Muscle layer of colon (tissue), 2 donors: Measurements from ENCODE around the gene ZMIZ1.

Source experiments
- H3K27ac ChIP-seq: one replicate; pipeline ENCODE4 v1.7.0; 2013; ENCODE audit warnings: low read depth, mild to moderate bottlenecking, low read length, moderate library complexity
- H3K27me3 ChIP-seq, 2 donors: one replicate each; pipeline ENCODE4 v1.7.0; 2013; ENCODE audit warnings: low read length in 2 of 2, mild to moderate bottlenecking in 2 of 2; ENCODE audit not compliant: insufficient read depth in 2 of 2, control insufficient read depth in 1 of 2
- H3K36me3 ChIP-seq: one replicate; pipeline ENCODE4 v1.7.0; 2013; ENCODE audit warnings: mild to moderate bottlenecking, low read length; ENCODE audit not compliant: insufficient read depth
- H3K4me1 ChIP-seq: one replicate; pipeline ENCODE4 v1.7.0; 2013; ENCODE audit warnings: mild to moderate bottlenecking, low read length; ENCODE audit not compliant: insufficient read depth
- H3K4me3 ChIP-seq, 2 donors: one replicate each; pipeline ENCODE4 v1.7.0; 2013; ENCODE audit warnings: low read length in 2 of 2, low read depth in 1 of 2, mild to moderate bottlenecking in 1 of 2, moderate library complexity in 1 of 2
- H3K9ac ChIP-seq: one replicate; pipeline ENCODE4 v1.7.0; 2013; ENCODE audit warnings: low read length
- H3K9me3 ChIP-seq: one replicate; pipeline ENCODE4 v1.7.0; 2013; ENCODE audit warnings: mild to moderate bottlenecking, low read length
- donor health status: abdominal sarcoma.
- donor health status: Adenocarcinoma of cecum.

Gene ZMIZ1

DNA sequence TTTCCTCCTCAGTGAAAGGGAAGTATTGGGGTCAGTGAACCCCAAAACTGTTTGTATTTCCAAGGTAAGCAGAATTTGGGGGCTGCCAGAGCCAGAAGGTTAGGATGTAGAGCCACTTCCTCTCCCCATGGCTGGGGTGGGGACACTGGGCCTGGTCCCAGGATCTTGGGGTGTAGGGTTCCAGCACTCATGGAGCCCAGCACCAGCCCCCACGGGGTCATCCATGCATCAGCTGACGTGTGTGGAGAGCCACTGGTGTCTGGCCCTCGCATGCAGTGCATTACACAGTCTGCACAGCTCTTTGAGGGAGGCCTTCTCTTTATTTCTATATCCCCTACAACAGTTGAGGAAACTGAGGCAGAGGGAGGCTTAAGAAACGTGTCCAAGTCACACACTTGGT lies 91.4 kb downstream of the ZMIZ1 start:
- H3K27ac ChIP-seq: peak overlapping the region; percentile 93
- H3K9ac ChIP-seq: peak overlapping the region; percentile 12
- no peaks in the 10 kb centered on the region for H3K9me3 ChIP-seq
- no peaks in the 10 kb centered on the region for H3K36me3 ChIP-seq
- H3K4me1 ChIP-seq: peaks cover 87% of the 10 kb centered on the region
- no peak overlapping the region for H3K4me3 ChIP-seq
- H3K27me3 ChIP-seq: no peaks in the 10 kb centered on the region

DNA sequence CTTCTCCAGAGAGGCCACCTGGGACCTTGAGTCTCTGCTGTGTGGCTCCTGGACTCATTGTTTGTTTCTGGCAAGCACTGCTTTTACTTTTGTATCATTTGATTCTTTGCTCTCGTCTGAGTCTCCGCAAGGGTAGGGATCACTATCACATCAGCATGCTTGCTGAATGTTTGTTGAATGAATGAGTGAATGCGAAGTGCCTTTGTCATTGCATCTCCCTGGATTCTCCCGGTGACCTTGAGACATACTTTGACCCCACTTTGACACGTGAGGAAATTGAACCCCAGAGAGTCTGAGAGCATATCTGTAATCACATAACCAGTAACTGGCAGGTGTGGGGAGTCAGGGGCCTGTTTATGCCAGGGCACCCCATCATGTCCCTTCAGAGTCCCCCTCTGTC lies 92.8 kb downstream of the ZMIZ1 start:
- Histone ChIP-seq H3K9ac (no peak overlapping the region), H3K36me3 (no peaks in the 10 kb centered on the region), H3K27ac (peak overlapping the region; percentile 93)

DNA sequence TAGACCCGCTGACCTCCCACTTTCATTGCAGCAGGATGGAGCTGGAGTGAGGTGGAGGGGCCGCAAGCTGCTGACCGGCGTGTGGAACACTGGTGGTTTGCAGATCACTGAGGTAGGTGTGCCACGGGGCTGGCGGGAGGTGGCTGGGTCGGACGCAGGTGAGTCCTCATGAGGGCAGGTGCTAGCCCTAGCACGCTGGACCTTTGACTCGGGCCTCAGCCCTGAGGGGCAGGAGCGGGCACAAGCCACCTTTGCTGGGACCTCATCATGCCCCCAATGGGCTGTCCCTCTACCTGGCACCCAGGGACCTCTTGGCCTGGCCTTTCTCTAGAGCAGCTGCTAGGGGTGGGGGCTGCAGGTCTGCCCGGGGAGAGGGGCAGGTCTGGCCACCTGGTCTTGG lies 93.3 kb downstream of the ZMIZ1 start:
- peak overlapping the region; percentile 22 for H3K27ac ChIP-seq
- peaks cover 3% of the 10 kb centered on the region for H3K36me3 ChIP-seq
- H3K27me3 ChIP-seq: no peaks in the 10 kb centered on the region
- no peak overlapping the region for H3K9ac ChIP-seq
- no peak overlapping the region for H3K4me3 ChIP-seq
- no peaks in the 10 kb centered on the region for H3K9me3 ChIP-seq
- H3K4me1 ChIP-seq: peaks cover 87% of the 10 kb centered on the region

More for the DNA sequence above, 92.8 kb downstream of the ZMIZ1 start:
- peaks cover 90% of the 10 kb centered on the region for H3K4me1 ChIP-seq
- H3K9me3 ChIP-seq: no peaks in the 10 kb centered on the region
- no peak overlapping the region for H3K4me3 ChIP-seq
- H3K27me3 ChIP-seq: no peaks in the 10 kb centered on the region

DNA sequence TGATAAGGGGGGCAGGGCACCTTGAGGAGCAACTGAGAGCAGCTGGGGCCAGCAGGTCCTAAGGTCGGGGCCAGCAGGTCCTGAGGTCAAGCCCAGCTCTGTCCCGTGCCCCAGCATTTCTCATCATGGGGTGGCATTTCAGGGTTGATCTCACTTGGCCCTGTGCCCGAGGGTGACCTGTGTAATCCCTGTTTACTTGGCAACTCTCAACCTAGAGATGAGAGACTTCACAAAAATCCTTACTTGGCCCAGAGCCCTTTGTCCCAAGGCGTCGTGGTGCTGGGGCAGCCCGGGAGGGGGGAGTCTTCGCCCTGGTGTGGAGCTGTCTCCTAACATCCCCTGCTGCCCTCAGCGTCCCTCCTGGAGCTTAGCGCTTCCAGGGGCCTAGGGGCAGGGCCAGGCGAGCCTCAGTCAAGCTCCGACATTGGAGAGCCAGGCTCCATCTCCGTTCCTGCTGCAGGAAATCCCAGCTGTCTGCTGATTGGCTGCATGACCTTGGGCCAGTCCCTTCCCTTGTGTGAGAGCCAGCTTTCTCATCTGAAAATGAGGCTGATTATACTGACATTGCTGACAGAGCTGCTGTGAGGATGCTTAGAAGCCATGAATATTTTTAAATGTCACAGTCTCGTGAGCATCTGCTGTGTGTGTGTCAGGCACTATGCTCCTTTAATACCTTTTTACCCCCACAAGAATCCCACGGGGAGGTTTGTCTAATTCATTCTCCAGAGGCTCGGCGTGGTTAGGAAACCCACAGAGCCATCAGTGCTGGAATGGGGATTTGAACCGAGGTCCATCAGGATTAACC lies 94.3 kb downstream of the ZMIZ1 start:
- Histone ChIP-seq H3K27ac (peak overlapping the region; percentile 24), H3K9ac (no peak overlapping the region), H3K27me3 (no peaks in the 10 kb centered on the region), H3K36me3 (peaks cover 7% of the 10 kb centered on the region), H3K9me3 (no peaks in the 10 kb centered on the region), H3K4me1 (peaks cover 77% of the 10 kb centered on the region), H3K4me3 (no peak overlapping the region)

DNA sequence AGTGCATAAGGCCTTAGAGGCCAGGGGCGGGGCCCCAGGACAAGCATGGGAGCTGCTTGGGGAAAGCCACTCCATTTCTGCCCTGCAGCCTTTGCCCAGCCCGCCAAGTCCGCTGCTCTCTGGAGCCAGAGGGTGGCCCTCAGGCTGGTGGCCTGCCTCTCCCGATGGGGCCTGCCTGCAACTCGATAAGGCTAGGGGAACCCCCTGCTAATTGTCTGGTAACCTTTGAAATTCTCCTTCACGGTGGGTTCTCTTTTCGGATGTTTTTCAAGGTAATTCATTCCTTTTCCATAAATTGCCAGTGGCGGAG lies 94.9 kb downstream of the ZMIZ1 start:
- Histone ChIP-seq H3K36me3 (peaks cover 8% of the 10 kb centered on the region), H3K9me3 (no peaks in the 10 kb centered on the region), H3K9ac (no peak overlapping the region), H3K27me3 (no peaks in the 10 kb centered on the region), H3K27ac (no peak overlapping the region), H3K4me1 (peaks cover 71% of the 10 kb centered on the region), H3K4me3 (no peak overlapping the region)

- Histone ChIP-seq H3K4me1 (peaks cover 67% of the 10 kb centered on the region), H3K4me3 (no peak overlapping the region), H3K27me3 (no peaks in the 10 kb centered on the region), H3K27ac (no peak overlapping the region), H3K9ac (no peak overlapping the region), H3K9me3 (no peaks in the 10 kb centered on the region), H3K36me3 (peaks cover 12% of the 10 kb centered on the region)
Measured at GRCh38 chr10:79164075-79164474, 95.3 kb downstream of the ZMIZ1 start.

DNA sequence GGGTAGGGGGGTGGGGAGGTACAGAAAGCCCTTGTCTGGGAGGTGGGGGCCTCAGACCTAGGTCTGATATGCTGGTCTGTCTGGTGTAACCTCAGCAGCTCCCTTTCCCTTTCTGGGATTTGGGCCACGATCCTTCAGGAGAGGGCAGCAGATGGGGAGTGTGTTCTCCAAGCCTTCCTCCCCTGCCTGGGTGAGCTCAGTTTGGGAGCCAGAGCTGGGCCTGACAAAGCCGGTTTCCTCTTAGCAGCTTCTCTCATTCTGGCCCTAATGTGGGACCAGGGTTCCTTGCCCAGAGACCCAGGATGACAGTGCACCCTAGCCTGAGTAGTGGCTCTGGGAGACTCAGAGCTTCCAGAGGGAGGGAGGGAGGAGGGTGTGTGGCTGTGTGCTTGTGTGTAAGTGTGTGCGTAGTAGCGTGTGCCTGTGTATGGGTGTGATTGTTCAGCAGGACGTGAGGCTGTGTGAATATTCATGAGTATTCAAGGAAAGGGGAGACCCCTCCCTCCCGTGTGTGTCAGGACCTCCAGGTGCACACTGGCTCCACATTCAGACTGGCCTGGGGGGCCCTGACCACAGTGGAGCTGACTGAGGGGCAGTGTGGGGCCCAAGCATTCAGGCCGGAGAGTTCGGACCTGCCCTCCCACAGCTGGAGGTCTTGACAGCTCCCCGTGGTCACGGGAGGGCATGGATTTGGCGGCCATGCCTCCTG lies 96.5 kb downstream of the ZMIZ1 start:
- Histone ChIP-seq H3K36me3 (peaks cover 17% of the 10 kb centered on the region), H3K9ac (no peak overlapping the region), H3K9me3 (no peaks in the 10 kb centered on the region), H3K27ac (peak overlapping the region; percentile 60), H3K4me1 (peaks cover 55% of the 10 kb centered on the region), H3K27me3 (no peaks in the 10 kb centered on the region), H3K4me3 (no peak overlapping the region)

DNA sequence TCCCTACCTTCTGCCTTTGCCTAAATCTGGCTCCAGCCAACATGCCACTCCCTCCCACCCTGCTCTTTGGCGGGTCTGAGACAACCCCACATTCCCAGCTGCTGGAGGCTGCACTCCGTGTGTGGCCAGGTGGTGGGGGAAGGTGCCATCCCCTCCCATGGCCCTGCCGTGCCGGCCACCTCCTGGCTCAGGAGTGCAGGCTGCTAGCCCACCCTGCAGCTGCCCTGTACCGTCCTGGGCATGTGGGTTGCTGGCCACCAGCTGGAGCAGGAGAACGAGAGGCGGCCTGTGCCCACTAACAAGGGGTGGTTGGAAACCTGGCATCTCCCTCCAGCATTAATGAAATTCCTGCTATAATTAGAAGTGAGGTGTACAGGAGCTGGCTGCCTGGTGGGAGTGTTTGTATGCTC lies 97.6 kb downstream of the ZMIZ1 start:
- H3K36me3 ChIP-seq: peaks cover 17% of the 10 kb centered on the region
- peaks cover 50% of the 10 kb centered on the region for H3K4me1 ChIP-seq
- no peak overlapping the region for H3K9ac ChIP-seq
- no peaks in the 10 kb centered on the region for H3K9me3 ChIP-seq
- no peak overlapping the region for H3K27ac ChIP-seq
- no peaks in the 10 kb centered on the region for H3K27me3 ChIP-seq
- no peak overlapping the region for H3K4me3 ChIP-seq

DNA sequence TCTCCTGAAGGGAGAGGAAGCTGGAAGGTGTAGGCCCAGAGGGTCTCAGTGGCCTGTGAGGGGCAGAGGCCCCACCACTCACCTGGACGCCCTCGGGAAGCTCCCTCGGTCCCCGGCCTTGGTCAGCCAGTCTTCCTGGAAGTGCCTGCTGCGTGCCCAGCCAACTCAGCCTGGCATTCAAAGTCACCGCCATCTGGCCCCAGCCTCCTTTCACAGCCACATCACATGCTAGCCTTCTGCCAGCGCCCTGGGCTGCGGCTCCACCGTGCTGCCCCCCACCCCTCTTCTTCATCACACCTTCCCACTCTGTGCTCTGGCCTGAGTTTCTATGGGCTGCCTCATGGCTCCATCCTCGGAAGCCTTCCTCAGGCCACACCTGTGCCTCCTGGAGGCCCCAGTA lies 98.0 kb downstream of the ZMIZ1 start:
- Histone ChIP-seq H3K9me3 (no peaks in the 10 kb centered on the region), H3K4me3 (no peak overlapping the region), H3K27me3 (no peaks in the 10 kb centered on the region), H3K9ac (no peak overlapping the region), H3K4me1 (peaks cover 52% of the 10 kb centered on the region), H3K27ac (no peak overlapping the region), H3K36me3 (peaks cover 17% of the 10 kb centered on the region)

DNA sequence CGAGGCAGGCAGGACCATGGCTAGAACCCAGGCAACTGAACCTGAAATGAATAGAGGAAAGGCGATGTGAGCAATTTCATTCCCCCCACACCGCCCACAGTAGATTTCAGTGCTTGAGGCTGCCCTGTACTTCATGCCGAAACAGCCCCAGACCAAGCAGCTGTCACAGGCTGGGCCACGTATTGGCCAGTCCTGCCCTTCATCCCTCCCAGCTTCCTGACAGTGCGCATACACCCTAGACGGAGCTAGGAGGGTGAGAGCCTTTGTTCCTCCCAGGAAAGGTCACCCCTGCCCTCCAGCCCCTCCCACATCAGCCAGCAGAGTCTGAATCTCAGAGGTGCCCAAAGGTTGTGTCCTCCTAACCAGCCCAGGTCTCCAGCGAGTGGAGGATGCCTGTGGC lies 98.8 kb downstream of the ZMIZ1 start:
- H3K4me1 ChIP-seq: peaks cover 49% of the 10 kb centered on the region
- no peak overlapping the region for H3K9ac ChIP-seq
- no peak overlapping the region for H3K27ac ChIP-seq
- no peaks in the 10 kb centered on the region for H3K9me3 ChIP-seq
- H3K4me3 ChIP-seq: no peak overlapping the region
- H3K27me3 ChIP-seq: no peaks in the 10 kb centered on the region
- H3K36me3 ChIP-seq: peaks cover 17% of the 10 kb centered on the region

DNA sequence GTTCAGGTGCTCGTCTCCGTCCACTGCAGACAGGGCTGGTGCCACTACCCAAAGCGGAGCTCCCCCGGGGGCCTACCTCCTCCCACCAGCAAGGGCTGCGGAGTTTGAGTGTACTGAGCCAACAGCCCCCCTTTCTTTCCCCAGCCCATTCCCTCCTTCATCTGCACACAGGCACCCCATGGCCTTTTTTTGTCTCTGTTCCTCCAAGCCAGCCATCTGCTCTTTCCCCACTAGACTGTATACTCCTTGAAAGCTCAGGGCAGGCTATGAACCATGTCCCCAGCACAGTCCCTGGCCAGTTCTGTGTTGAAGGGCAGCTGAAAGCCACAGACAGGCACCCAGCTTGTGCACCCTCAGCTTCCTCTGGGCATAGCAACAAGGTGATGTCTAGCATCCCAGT lies 99.4 kb downstream of the ZMIZ1 start:
- no peak overlapping the region for H3K27ac ChIP-seq
- H3K36me3 ChIP-seq: peaks cover 17% of the 10 kb centered on the region
- no peak overlapping the region for H3K9ac ChIP-seq
- H3K4me1 ChIP-seq: peaks cover 42% of the 10 kb centered on the region
- H3K9me3 ChIP-seq: no peaks in the 10 kb centered on the region
- no peaks in the 10 kb centered on the region for H3K27me3 ChIP-seq
- no peak overlapping the region for H3K4me3 ChIP-seq
